ENCODE measurements around the gene GPR32. TPM values are rescaled to one million over a fixed set of nuclear protein-coding genes. Genes with fewer than 3 reads are reported as not detected.

GPR32 gene
- total and polyA plus RNA-seq, 2 of the 8 experiments (the other 6 are each of a cell fraction or from before 2014, with no cell fraction given): not detected

DNA sequence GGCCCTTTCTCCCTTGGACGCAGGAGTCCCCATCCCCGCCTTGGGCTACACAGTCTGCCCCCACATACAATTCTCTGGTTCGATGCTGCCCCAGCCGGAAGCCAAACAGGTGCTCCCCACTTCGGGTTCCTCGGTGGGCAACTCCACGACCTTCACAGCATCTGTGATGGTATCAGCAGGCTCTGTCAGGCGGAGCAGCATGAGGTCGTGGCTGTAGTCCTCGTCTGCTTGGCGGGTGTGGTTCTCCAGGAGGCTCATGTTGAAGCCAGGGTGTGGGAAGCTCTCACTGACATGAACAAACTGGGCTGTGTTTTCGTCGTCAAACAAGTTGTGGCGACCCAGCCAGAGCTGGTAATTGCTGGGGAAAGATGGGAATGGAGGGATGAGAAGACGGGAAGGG, 49.8 kb downstream of the GPR32 start:
- Histone ChIP-seq H3K9me3 (ENCODE audit: insufficient read depth in 2 of 2, low read depth in 1 of 2, low read length in 1 of 2) (no peaks in the 10 kb centered on the region), H3K4me2 (ENCODE audit: insufficient read depth in 1 of 2, low read depth in 2 of 2, low read length in 2 of 2) (peak overlapping the region; percentile 76 to 94)
- 22% methylated on average over 13 of the region's 15 CpGs; no CpG with 5 or more reads in 1 of the 2 experiments for WGBS, 2 experiments (ENCODE audit: extremely low coverage in 1 of 2, insufficient coverage in 1 of 2, insufficient read length in 1 of 2, insufficient replicate concordance in 2 of 2, low coverage in 1 of 2, low lambda C conversion rate in 2 of 2, missing lambda C conversion rate in 1 of 2)
- TF ChIP-seq HDAC6 (IDR thresholded peaks at IDR 0.05; ENCODE audit: low read depth, low read length) (no peak), BACH1 (IDR thresholded peaks at IDR 0.05; ENCODE audit: low read length) (no peak), EZH2 (IDR thresholded peaks at IDR 0.05; ENCODE audit: low read depth, low read length, severe bottlenecking) (peak; percentile 23), CBX8 (IDR thresholded peaks at IDR 0.05; ENCODE audit: borderline replicate concordance, low read depth, low read length) (no peak), TAF1 (IDR thresholded peaks at IDR 0.05; ENCODE audit: low read depth, low read length) (no peak), NRF1 (IDR thresholded peaks at IDR 0.05; ENCODE audit: low read depth, low read length) (no peak), POU5F1 (IDR thresholded peaks at IDR 0.05; ENCODE audit: low read depth, low read length) (no peak), EP300 (IDR thresholded peaks at IDR 0.05; ENCODE audit: borderline replicate concordance in 1 of 2, low read depth in 2 of 2, low read length in 2 of 2) (no peak), JUN (IDR thresholded peaks at IDR 0.05; ENCODE audit: low read depth, low read length) (no peak), TCF12 (IDR thresholded peaks at IDR 0.05; ENCODE audit: low read depth, low read length) (no peak), RFX5 (IDR thresholded peaks at IDR 0.05; ENCODE audit: borderline replicate concordance, low read depth, low read length) (no peak)
- TF ChIP-seq, protein P1, sequence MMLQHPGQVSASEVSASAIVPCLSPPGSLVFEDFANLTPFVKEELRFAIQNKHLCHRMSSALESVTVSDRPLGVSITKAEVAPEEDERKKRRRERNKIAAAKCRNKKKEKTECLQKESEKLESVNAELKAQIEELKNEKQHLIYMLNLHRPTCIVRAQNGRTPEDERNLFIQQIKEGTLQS (IDR thresholded peaks at IDR 0.05; ENCODE audit: insufficient read depth, low read depth, low read length): no peak

More for the DNA sequence above, 49.8 kb downstream of the GPR32 start:
- H3K4ac ChIP-seq (replicated peaks; ENCODE audit: insufficient read length, low read depth, low read length): no peak overlapping the region
- no peak overlapping the region for H3K23ac ChIP-seq (ENCODE audit: insufficient read length)
- peak overlapping the region; percentile 16 for H4K91ac ChIP-seq (replicated peaks; ENCODE audit: insufficient read length, low read length)
- no peak overlapping the region for H3K9ac ChIP-seq (replicated peaks in 1 of 4; ENCODE audit: extremely low read depth in 1 of 4, low read depth in 3 of 4, low read length in 3 of 4)
- H3K4me1 ChIP-seq (replicated peaks in 1 of 4; ENCODE audit: control insufficient read depth in 3 of 4, insufficient read depth in 4 of 4, low read length in 3 of 4): peaks cover 5 to 26% (median 20%) of the 10 kb centered on the region in 4 experiments
- no peaks in the 10 kb centered on the region for H3K36me3 ChIP-seq (ENCODE audit: control insufficient read depth in 2 of 4, insufficient read depth in 4 of 4, low read length in 3 of 4)
- H3K79me2 ChIP-seq (ENCODE audit: control insufficient read depth in 1 of 2, insufficient read depth in 2 of 2, low read length in 2 of 2): no peaks in the 10 kb centered on the region
- peak overlapping the region; percentile 22 to 52 (median 29); a peak in 5 of 8 replicates for H3K4me3 ChIP-seq (ENCODE audit: extremely low read depth in 1 of 4, insufficient read depth in 2 of 4, low read depth in 3 of 4, low read length in 4 of 4)
- H3K14ac ChIP-seq (ENCODE audit: insufficient read length): no peak overlapping the region
- no peak overlapping the region for H3K27ac ChIP-seq (ENCODE audit: low read depth, low read length)
- FAIRE-seq (no peak), DNase-seq (ENCODE audit: low read depth in 1 of 2, low spot score in 2 of 2) (peak in 1 of 2 experiments; percentile 61)
- H4K5ac ChIP-seq (ENCODE audit: insufficient read length, low read depth, low read length): no peak overlapping the region
- no peak overlapping the region for H4K8ac ChIP-seq (ENCODE audit: extremely low read depth, insufficient read depth, low read length)
- H2BK15ac ChIP-seq (ENCODE audit: low read length): peak overlapping the region; percentile 93; the same call in 1 of the 2 replicates
- peaks cover 9 to 37% (median 32%) of the 10 kb centered on the region in 4 experiments for H3K27me3 ChIP-seq (replicated peaks in 1 of 4; ENCODE audit: control insufficient read depth in 3 of 4, extremely low read depth in 1 of 4, insufficient read depth in 3 of 4, low read length in 3 of 4)
- no peak overlapping the region for H2BK120ac ChIP-seq (replicated peaks; ENCODE audit: low read depth, low read length)
- ChIA-PET POLR2A (ENCODE audit: partially characterized antibody) (interaction anchor here (0.6 to 14.4 kb wide), 5 partner anchors 9 to 95 kb away, joined by 3 to 275 read pairs (median 4); partner anchors contain the start of gene KLK2), CTCF (ENCODE audit: partially characterized antibody) (interaction anchor here (0.6 to 2.1 kb wide), 4 partner anchors 10 to 105 kb away, joined by 3 to 6 read pairs (median 4); no protein-coding TSS in a partner anchor)
- 0 out of 2 replicates have a peak overlapping the region, but pooled peaks have one; percentile 43 for H2BK12ac ChIP-seq (ENCODE audit: low read depth, low read length)
- H2AFZ ChIP-seq (ENCODE audit: low read length): no peak overlapping the region
- peaks cover 0 to 2% of the 10 kb centered on the region in 2 experiments for H4K20me1 ChIP-seq (replicated peaks in 1 of 2; ENCODE audit: control insufficient read depth in 1 of 2, insufficient read depth in 2 of 2, low read length in 2 of 2)
- no peak overlapping the region for H3K18ac ChIP-seq (ENCODE audit: extremely low read depth, low read length)
- H3K79me1 ChIP-seq (ENCODE audit: low read depth, low read length): no peaks in the 10 kb centered on the region
- peaks cover 17% of the 10 kb centered on the region for H3K23me2 ChIP-seq (ENCODE audit: low read depth, low read length)
- 0 out of 2 replicates have a peak overlapping the region, but pooled peaks have one; percentile 48 for H2BK20ac ChIP-seq (ENCODE audit: low read length)
- H2AK5ac ChIP-seq (ENCODE audit: low read depth, low read length): no peak overlapping the region
- H3K56ac ChIP-seq (replicated peaks; ENCODE audit: insufficient read length, low read depth, low read length): no peak overlapping the region
- no peak overlapping the region for H2BK5ac ChIP-seq (ENCODE audit: low read depth, low read length)
